T-helper 22 cell (primary cell): ENCODE results near the gene C14orf132.
A peak's percentile ranks its signal among the peaks of the same experiment; 100 is the strongest.
"Not testable (repeated sequence)": the region's sequence is repeated elsewhere in the genome, so short reads cannot be mapped to it uniquely, and the experiment has no call there.

Source experiments
- DNase-seq: peaks from one replicate; pipeline ENCODE4 v3.0.0-alpha.2; 2020; ENCODE audit warnings: low read depth

C14orf132 gene

DNA sequence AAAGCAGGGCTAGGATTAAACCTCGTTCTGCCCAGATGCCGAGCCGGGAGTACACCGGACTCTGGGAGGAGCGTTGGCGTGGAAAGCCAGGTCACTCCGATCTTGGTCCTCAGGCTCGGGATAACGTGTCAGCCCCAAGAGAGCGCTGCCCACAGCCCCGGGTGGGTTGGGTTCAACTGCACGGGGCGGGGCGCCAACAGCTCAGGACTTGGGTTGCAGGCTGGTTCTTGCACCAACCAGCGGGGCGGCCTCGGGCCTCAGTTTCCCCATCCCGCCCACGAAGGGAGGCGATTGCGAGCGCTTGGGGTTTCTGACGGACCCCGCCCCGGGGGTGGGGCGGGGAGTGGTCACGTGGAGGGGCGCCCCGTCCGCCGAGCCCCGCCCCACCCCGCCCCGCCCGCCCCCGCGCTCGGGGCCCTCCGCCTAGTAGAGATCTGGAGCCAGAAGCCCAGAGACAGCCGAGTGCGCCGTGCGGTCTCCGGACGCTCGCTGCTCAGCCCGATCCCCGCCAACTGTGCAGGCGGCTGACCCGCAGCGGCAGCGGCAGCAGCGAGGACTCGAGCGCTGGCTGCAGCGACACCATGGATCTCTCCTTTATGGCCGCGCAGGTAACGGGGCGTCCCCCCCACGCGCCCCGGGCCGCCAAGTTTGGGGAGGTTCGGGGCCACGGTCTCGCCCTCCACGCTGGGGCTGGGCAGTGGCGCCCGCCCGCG is at the start of gene C14orf132:
C14orf132 (plus strand) TSS at position 443 of the 713 bp plus-strand sequence; CDS start at position 582, 139 bp downstream.
- peak; percentile 11 for DNase-seq

DNA sequence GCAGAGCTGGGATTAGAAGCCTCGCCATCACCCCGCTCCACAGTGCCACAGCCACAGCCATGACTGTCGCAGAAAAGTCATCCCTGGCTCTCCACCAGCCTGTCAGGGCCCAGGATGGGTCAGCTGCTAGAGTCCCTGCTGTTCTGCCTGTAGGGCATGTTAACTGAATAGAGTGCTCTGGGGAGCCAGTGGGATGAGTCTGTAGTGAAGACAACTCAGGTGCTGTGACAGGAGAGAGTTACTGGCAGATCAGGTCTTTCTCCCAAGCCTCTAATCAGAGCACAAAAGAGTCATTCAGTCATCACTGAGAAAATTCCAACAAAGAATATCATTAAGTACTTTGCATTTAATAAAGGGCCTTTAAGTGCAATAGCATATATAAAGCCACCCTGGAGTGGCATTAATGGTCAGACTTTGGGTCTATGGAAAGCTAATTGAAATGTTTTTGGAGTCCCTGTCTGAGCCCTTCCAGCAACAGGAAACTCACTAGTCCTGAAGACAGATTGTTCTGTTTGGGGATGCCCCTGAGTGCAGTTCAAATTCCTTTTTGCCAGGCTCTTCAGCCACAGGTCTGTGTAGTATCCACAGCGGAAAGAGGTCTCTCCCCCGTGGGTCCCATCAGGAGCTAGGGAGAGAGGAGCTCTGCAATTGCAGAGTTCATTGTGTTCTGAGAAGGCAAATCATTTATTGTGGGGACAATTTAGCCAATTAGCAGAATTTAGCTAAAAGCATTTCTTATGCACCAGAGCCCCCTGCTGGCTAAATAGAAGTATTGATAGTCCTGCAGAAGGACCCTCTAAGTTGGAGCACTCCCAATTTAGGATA is 45.2 kb upstream of the C14orf132 start:
- DNase-seq = no peak

DNA sequence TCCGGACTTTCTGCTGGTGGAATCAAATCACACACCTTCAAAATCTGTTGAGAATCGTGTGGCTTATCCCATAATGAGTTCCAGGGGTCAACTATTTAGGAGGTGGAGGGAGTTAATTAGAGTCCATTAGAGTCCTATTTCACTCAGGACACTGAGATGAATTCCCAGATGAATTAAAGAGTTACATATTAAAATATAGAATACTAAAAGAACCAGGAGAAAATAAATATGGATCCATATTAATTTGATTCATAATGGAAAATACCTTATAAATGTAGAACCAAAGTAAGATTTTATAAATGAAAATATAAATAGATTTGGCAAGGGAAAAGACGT is 44.6 kb upstream of the C14orf132 start:
- DNase-seq = no peak

DNA sequence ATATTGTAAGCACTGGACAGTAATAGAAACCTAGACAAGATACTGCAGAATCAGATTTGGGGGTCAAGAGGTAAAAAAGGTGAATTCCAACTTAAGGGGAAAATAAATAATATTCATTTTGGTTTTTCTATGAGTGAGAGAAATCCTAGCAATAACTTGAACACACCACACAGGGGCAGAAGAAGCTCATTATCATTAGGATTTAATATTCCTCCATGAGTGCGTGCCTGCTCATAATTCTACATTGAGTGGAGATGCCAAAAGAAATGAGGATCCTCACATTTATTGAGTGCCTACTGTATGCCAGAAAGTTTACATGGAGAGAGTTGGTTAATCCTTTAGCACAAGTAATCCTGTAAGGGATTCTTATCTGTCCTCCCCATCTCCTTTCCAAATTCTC is 40.5 kb upstream of the C14orf132 start:
- DNase-seq = no peak

DNA sequence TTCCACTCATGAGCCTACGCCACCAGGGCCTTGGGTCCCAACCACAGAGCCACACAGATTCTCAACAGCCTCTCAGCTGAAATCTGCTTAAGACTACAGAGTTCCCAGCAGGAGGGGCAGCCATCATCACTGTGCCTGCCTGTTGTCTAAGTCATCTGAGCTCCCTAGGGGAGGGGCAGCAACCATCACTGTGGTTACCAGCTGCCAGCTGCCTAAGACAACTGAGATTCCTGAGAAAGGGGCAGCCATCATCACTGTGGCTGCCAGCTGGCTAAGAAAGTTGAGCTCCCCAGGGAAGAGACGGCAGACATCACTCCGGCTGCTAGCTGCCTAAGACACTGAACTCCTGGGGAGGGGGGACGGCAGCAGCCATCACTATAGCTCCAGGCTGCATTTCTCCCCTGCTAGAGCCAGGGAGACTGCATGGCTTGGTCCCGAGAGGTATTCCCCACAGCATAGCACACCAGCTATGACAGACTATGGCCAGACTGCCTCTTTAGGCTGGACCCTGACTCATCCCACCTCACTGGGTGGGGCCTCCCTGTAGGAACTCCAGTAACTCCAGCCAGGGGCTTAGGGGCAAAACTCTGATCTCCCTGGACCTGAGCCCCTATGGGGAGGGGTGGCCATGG is 37.2 kb upstream of the C14orf132 start:
- DNase-seq = no peak

DNA sequence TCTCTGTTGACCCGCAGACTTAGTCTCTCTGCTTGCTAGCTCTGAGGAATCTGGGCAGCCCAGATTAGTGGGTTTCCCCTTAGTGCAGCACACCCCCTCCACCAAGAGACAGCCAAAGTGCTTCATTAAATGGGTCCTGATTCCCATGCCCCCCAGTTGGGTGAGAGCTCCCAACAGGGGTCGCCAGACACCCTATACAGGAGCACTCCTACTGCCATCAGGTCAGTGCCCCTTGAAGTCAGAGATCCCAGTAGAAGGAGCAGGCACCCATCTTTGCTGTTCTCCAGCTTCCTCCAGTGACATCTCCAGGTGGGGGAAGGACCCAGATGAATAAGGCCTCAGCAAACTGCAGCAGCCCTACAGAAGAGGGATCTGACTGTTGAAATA is 36.7 kb upstream of the C14orf132 start:
- no peak for DNase-seq

DNA sequence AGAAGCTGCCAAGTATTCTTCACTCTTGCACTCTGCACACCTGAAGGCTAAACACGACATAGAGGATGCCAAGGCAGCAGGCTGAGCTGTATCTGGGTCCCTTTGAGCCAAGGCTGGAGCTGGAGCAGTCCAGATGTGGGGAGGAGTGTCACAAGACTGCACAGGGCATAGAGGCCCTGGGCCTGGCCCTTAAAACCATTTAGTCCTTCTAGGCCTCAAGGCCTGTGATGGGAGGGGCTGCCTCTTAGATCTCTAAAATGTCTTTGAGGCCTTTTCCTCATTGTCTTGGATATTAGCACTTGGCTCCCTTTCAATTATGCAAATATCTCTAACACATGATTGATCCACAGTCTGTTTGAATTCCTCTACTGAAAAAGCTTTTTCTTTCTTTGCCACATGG is 28.0 kb upstream of the C14orf132 start:
- DNase-seq = no peak

DNA sequence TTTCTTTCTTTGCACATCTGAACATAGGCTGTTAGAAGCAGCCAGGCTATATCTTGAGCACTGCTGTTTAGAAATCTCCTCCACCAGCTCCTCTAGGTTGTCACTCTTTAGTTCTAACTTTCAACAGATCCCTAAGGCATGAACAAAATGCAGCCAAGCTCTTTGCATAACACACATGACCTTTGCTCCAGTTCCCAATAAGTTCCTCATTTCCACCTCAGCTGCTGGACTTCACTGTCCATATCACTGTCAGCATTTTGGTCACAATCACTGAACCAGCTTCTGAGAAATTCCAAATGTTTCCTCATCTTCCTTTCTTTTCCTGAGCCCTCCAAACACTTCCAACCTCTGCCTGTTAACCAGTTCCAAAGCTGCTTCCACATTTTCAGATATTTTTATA is 27.6 kb upstream of the C14orf132 start:
- no peak for DNase-seq

DNA sequence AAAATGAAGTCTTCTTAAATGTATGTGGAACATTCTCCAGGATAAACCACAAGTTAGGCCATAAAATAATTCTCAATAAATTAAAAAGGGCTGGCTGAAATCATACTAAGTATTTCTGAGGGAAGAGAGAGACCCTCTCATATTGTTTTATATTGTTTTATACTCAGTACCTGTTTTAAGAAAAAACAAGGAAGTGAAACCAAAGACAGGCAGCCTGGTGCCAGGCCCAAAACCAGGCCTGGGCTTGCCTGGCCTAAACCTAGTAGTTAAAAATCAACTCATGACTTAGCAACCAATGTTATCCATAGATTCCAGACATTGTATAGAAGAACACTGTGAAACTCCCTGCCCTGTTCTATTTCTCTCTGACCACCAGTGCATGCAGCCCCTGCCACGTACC is 26.4 kb upstream of the C14orf132 start:
- not testable (repeated sequence) for DNase-seq

DNA sequence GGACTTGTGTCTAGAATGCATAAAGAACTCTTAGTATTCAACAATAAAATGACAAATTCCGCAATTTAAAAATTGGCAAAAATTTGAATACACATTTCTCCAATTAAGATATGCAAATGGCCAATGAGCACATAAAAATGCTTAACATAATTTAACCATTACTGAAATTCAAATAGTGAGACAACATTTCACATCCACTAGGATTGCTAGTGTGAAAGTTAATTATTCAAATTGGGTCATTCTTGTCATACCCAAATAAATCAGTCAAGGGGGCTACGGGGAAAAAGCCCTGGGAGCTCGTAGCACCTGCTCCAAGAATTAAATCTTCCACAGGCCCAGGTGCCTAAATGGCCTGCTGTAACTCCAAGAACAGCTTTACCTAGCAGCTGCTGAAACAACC is 25.0 kb upstream of the C14orf132 start:
- DNase-seq = no peak

DNA sequence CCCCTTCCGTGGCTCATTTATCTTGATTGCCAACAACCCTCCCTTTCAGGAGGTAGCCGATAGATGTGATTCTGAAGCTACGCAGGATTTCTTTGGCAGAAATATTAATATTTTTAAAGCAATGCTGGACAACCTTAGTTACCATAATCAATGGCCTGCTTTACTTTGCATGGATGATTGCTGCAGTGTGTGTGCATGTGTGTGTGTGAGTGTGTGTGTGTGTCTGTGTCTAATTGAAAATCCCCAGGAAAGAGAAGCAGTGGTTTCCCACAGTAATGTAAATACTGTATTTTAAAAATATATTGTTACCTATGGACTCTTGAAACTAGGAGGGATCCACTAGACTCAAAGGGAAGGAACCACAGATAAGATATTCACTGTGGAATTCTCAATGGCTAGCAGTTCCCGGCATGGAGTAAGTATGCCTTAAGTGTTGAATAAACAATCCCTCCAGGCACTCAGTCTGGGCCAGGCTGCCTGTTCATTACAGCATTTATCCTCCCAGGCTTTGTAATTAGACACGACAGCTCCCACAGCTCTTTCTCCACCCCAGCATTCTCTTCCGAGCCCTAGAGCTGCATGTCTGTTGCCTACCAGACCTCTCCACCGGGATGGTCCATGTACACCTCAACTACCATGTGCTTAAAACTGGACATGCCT is 22.5 kb upstream of the C14orf132 start:
- no peak for DNase-seq

DNA sequence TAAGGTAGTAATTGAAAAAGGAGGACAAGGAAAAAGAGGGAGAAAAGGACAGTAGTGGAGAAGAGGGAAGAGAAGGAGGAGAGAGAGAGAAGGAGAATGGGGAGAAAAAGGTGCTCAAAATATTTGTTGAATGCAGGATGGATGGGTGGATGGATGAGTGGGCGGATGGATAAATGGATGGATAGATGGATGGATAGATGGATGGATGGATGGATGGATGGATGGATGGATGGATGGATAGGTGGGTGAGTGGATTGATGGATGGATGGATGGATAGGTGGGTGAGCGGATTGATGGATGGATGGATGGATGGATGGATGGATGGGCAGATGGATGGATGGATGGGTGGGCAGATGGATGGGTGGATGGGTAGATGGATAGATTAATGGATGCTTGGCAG is 21.3 kb upstream of the C14orf132 start:
- no peak for DNase-seq

DNA sequence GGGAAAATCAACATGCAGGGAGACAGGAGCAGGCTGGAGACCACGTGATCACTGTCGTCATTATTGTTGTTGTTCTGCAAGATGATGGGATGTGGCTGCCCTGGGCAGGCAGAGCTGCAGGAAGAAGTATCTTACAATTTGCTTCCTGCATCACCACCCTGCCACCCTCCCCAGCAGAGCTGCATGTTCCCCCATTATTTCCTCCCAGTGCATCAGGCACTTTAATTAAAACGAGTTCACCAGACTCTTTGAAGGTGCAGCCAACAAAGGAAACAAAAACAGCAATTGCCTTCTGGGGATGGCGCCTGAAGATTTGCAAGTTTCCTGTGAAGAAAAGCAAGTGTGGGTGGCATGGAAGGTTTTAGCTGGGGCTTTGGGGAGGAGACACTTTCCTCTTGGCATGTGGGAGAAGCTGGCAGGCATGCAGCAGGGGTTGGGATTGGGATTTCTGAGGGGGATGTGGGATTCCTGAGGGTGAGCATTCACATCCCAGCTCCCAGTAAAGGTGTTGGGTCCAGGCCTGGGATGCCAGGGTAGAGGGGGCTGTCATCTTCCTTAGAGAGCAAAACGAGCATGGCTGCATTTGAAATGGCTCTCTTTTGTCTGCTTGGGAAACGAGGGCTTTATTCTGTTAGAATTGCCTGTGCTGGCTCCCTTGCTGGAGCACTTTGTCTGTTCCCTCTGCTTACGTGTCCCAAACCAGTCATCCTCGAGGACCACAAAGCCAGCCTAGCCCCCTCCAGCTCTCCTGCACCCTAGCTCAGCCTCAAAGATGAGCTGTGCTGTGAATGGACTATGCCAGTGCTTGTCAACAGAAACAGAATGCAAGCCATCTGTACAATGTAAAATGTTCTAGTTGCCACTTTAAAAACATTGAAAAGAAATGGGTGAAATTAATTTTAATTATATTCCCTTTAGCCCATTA is 11.5 kb upstream of the C14orf132 start:
- no peak for DNase-seq

DNA sequence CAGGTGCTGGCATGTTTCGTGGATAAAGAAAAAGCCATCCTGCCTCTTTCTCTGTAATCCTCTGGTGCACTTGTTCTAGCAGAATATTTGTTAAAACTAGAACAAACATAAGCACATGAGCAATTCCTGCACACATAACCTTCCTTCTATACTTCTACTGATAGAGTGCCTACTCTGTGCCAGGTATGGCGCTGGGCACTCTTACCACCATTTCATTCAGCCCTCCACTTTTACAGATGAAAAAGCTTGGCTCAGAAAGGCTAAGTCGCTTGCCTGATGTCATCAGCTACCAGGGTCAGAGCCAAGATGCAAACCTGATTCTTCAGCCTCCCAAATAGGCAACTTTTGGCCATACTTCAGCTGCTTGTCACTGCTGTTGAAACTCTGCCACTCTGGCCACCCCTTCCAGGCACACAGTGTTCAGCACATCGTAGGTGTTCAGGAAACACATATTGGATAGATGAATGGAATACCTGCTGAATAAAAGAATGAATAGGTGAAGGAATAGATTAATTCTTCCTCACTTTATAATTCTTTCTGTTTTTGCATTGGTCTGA is 10.0 kb upstream of the C14orf132 start:
- DNase-seq = no peak

DNA sequence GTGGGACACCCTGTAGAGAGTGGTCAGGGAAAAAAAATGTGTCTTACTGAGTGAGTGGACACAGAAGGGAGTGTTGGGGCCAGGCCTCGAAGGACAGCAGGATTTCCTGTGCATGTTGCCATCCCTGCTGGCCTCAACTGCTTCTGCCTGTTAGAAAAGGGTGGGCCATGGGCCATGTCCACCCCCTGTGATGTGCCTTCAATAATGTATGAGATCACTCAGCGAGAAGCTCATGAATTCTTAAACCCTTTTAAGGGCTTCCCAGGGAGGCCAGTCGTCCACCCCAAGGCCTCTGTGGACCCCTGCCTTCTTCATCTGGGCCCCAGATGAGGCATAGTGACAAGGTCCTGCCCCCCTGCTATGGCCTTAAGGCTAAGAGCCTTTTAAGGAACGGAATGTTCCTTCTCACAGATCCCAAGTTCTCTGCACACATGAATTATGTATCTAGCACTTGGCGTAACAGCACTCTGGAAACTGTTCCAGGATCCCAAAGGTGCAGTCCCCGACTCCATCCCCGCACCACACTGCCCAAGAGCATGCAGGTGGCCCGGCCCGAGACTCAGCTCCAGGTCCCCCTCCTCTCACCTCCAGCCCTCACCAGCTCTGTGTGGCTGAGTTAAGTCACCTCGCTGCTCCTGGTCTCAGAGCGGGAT is 8.9 kb upstream of the C14orf132 start:
- no peak for DNase-seq

DNA sequence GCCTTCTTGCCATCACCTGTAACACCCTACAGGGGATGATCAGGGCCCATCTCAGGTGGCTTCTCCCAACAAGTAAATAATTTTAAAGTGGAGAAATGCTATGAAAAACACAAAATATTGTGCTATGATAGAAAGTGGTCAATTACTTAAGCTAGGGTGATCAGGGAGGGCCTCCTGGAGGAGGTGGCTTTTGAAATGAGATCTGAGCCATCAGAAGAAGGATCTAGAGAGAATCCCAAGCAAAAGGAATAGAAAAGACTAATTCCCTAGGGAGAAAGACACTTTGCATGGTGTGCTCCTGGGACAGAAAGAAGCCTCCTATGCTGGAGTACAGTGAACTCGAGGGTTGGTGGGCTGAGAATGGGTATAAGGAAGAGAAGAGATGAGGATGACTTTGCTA is 7.5 kb upstream of the C14orf132 start:
- DNase-seq = no peak

DNA sequence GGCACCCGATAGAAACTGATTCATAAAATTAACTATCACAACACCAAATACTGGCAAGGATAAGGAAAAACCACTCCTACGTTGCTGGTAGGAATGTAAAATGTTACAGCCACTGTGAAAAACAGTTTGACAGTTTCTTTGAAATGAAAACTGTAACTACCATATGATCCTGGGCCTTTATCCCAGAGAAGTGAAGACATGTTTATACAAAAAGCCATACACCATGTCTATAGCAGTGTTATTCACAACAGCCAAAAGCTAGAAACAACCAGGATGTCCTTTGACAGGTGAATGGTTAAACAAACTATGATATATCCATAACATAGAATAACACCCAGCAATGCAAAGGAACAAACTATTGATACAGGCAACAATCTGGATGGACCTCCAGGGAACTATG is 3.7 kb upstream of the C14orf132 start:
- no peak for DNase-seq

DNA sequence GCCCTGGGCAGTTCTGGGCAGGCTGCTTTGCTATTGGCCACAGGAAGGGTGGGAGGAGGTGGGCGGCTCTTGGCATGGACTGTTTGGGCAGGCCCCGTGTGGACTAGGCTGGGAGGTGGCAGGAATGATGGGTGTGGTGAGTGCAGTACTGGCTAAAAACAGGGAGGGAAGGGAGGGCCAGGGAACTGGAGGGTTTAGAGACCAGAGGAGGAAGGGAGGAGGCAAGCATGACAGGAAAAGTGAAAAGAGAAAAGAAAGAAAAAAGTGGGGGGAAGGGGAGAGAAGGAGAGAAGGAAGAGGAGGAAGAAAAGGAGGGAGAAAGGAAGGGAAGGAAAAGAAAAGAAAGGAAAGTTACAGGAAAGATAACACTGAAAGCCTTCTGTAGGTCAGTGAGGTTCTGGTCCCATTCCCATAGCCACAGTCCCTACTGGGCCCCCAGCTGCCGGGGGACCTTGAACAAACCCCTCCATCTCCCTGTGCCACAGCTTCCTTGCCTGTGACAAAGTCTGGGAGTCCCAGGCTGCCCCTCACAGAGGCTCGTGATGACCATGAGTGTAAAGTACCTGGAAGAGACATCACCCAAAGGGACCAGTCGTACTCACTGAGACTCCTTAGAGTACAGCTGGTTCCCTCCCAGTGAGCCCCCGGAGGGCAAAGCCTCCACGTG is 1.1 kb upstream of the C14orf132 start:
- no peak for DNase-seq

DNA sequence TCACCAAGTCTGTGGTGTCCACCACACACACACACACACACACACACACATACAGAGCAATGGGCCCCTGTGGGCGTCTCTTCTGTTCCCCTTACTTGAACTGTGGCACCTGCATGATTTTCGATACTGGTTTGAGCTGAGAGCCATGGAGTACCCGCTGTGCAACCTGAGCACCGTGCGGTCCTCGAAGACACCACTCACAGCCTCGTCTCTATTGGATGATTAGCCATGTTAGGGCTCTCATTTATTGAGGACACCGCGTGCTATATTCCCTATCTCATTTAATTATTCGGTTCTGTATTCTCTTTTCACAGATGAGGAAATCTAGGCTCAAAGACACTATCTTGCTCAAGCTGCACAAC is 623 bp upstream of the C14orf132 start:
- DNase-seq = no peak

DNA sequence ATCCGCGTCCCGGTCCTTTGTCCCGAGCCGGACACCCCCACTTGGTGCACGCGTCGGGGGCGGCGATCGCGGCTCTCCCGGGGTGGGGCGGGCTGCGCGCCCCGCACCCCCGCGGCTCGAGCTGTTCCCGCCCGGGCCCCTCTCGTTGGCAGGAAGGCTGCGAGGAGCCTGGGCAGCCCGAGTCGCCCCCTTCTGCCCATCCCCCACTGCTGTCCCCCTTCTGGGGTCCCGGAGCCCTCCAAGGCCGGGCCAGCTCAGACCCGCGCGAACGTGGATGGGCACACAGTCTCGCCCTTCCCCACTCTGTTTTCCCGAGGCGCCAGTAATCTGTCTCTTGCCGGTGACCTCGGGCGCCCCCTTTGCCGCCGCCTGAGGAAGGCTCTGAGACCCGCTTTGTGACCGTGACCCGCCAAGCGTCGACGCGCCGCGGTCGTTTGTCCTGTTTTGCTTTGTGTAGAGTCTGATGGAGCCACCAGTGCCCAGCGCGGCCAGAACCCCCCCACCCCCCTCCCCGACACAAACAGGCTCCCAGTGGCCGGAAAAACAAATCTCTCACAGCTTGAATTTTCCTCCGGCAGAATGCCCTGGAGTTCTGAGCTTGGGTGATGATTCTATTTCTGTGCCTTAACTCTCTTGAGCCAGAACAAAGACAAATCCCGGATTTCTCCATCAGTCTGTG is 610 bp downstream of the C14orf132 start:
- DNase-seq = no peak
